ENCODE data around the gene RHBDF2.

The RHBDF2 gene

GRCh38 chr17:76432004-76432403 lies 69.2 kb downstream of the RHBDF2 start:
- Histone ChIP-seq H3K9ac (ENCODE audit: low read depth, low read length) (no peak overlapping the region), H3K4me1 (ENCODE audit: control insufficient read depth, insufficient read depth, low read length) (peaks cover 9% of the 10 kb centered on the region), H3K9me3 (ENCODE audit: control insufficient read depth, insufficient read depth, low read length) (no peaks in the 10 kb centered on the region), H3K27me3 (ENCODE audit: control insufficient read depth, insufficient read depth, low read length) (no peaks in the 10 kb centered on the region), H3K4me3 (ENCODE audit: low read depth, low read length) (no peak overlapping the region), H3K36me3 (ENCODE audit: control insufficient read depth, insufficient read depth, low read length) (no peaks in the 10 kb centered on the region)

GRCh38 chr17:76431509-76431908 lies 69.7 kb downstream of the RHBDF2 start:
- H3K4me3 ChIP-seq (ENCODE audit: low read depth, low read length) = no peak overlapping the region
- H3K36me3 ChIP-seq (ENCODE audit: control insufficient read depth, insufficient read depth, low read length) = no peaks in the 10 kb centered on the region
- H3K4me1 ChIP-seq (ENCODE audit: control insufficient read depth, insufficient read depth, low read length) = peaks cover 5% of the 10 kb centered on the region
- no peaks in the 10 kb centered on the region for H3K9me3 ChIP-seq (ENCODE audit: control insufficient read depth, insufficient read depth, low read length)
- no peak overlapping the region for H3K9ac ChIP-seq (ENCODE audit: low read depth, low read length)
- no peaks in the 10 kb centered on the region for H3K27me3 ChIP-seq (ENCODE audit: control insufficient read depth, insufficient read depth, low read length)

GRCh38 chr17:76428511-76428910 lies 72.7 kb downstream of the RHBDF2 start:
- Histone ChIP-seq H3K4me1 (ENCODE audit: control insufficient read depth, insufficient read depth, low read length) (peaks cover 5% of the 10 kb centered on the region), H3K27me3 (ENCODE audit: control insufficient read depth, insufficient read depth, low read length) (no peaks in the 10 kb centered on the region), H3K9me3 (ENCODE audit: control insufficient read depth, insufficient read depth, low read length) (no peaks in the 10 kb centered on the region), H3K9ac (ENCODE audit: low read depth, low read length) (no peak overlapping the region), H3K36me3 (ENCODE audit: control insufficient read depth, insufficient read depth, low read length) (no peaks in the 10 kb centered on the region), H3K4me3 (ENCODE audit: low read depth, low read length) (no peak overlapping the region)

GRCh38 chr17:76427501-76428231 lies 73.6 kb downstream of the RHBDF2 start:
- Histone ChIP-seq H3K9ac (ENCODE audit: low read depth, low read length) (no peak overlapping the region), H3K4me3 (ENCODE audit: low read depth, low read length) (no peak overlapping the region), H3K9me3 (ENCODE audit: control insufficient read depth, insufficient read depth, low read length) (no peaks in the 10 kb centered on the region), H3K4me1 (ENCODE audit: control insufficient read depth, insufficient read depth, low read length) (peaks cover 5% of the 10 kb centered on the region), H3K27me3 (ENCODE audit: control insufficient read depth, insufficient read depth, low read length) (no peaks in the 10 kb centered on the region), H3K36me3 (ENCODE audit: control insufficient read depth, insufficient read depth, low read length) (peaks cover 3% of the 10 kb centered on the region)

- Histone ChIP-seq H3K36me3 (ENCODE audit: control insufficient read depth, insufficient read depth, low read length) (peaks cover 3% of the 10 kb centered on the region), H3K9me3 (ENCODE audit: control insufficient read depth, insufficient read depth, low read length) (no peaks in the 10 kb centered on the region), H3K9ac (ENCODE audit: low read depth, low read length) (no peak overlapping the region), H3K4me1 (ENCODE audit: control insufficient read depth, insufficient read depth, low read length) (peaks cover 2% of the 10 kb centered on the region), H3K4me3 (ENCODE audit: low read depth, low read length) (no peak overlapping the region), H3K27me3 (ENCODE audit: control insufficient read depth, insufficient read depth, low read length) (no peaks in the 10 kb centered on the region)
Measured at GRCh38 chr17:76426853-76427252, 74.4 kb downstream of the RHBDF2 start.

- no peaks in the 10 kb centered on the region for H3K4me1 ChIP-seq (ENCODE audit: control insufficient read depth, insufficient read depth, low read length)
- no peak overlapping the region for H3K4me3 ChIP-seq (ENCODE audit: low read depth, low read length)
- no peaks in the 10 kb centered on the region for H3K9me3 ChIP-seq (ENCODE audit: control insufficient read depth, insufficient read depth, low read length)
- peaks cover 6% of the 10 kb centered on the region for H3K36me3 ChIP-seq (ENCODE audit: control insufficient read depth, insufficient read depth, low read length)
- H3K27me3 ChIP-seq (ENCODE audit: control insufficient read depth, insufficient read depth, low read length) = no peaks in the 10 kb centered on the region
- no peak overlapping the region for H3K9ac ChIP-seq (ENCODE audit: low read depth, low read length)
Measured at GRCh38 chr17:76422860-76423259, 78.4 kb downstream of the RHBDF2 start.

- H3K9ac ChIP-seq (ENCODE audit: low read depth, low read length) = no peak overlapping the region
- H3K9me3 ChIP-seq (ENCODE audit: control insufficient read depth, insufficient read depth, low read length) = no peaks in the 10 kb centered on the region
- H3K4me1 ChIP-seq (ENCODE audit: control insufficient read depth, insufficient read depth, low read length) = no peaks in the 10 kb centered on the region
- peaks cover 10% of the 10 kb centered on the region for H3K36me3 ChIP-seq (ENCODE audit: control insufficient read depth, insufficient read depth, low read length)
- H3K27me3 ChIP-seq (ENCODE audit: control insufficient read depth, insufficient read depth, low read length) = no peaks in the 10 kb centered on the region
- H3K4me3 ChIP-seq (ENCODE audit: low read depth, low read length) = no peak overlapping the region
Measured at GRCh38 chr17:76422406-76422805, 78.8 kb downstream of the RHBDF2 start.

GRCh38 chr17:76421044-76421407 lies 80.2 kb downstream of the RHBDF2 start:
- Histone ChIP-seq H3K4me3 (ENCODE audit: low read depth, low read length) (no peak overlapping the region), H3K36me3 (ENCODE audit: control insufficient read depth, insufficient read depth, low read length) (peaks cover 15% of the 10 kb centered on the region), H3K9me3 (ENCODE audit: control insufficient read depth, insufficient read depth, low read length) (no peaks in the 10 kb centered on the region), H3K4me1 (ENCODE audit: control insufficient read depth, insufficient read depth, low read length) (no peaks in the 10 kb centered on the region), H3K27me3 (ENCODE audit: control insufficient read depth, insufficient read depth, low read length) (no peaks in the 10 kb centered on the region), H3K9ac (ENCODE audit: low read depth, low read length) (no peak overlapping the region)
